ENCODE data around the gene TAF1B.
"Not testable (repeated sequence)": the region's sequence is repeated elsewhere in the genome, so short reads cannot be mapped to it uniquely, and the experiment has no call there.

TAF1B gene

DNA sequence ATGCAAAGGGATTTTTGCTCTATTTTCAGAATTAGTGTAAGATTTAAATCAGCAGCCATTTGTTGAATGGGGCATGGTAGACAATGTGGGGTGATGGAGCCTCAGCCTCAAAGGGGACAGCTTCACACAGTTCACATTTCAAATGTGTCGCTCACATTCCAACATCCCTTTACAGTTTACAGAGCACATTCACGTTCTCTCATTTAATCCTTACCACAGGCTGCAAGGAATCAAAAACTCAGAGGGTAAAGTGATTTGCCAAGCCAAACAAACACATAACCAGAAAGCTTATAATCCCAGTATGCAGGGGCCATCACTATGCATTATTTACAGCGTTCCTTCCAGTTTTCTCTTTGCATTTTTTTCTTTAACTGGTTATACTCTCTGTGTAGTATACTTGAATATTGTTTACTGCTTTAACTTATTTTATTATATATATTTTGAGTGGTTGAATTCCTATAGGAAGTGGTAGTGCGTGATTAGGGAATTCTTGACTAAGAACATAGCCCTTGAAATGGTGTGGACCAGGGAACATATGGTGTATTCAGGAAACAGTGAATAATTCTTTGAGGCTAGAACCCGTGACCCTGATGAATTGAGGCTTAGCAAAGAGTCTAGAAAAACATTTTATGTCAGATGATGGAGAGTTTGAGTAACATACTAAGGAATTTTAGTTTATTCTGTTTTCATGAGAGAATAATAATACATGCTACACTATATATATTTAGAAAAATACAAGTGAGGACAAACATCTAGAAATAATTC, 18.1 kb upstream of the TAF1B start:
- in situ Hi-C loops (cut with MboI; ENCODE audit: low sequenced_read_pairs): loop anchor here (25.0 kb wide), 2 partner anchors 212 to 612 kb away; partner anchors contain the start of genes KLF11 and ODC1

DNA sequence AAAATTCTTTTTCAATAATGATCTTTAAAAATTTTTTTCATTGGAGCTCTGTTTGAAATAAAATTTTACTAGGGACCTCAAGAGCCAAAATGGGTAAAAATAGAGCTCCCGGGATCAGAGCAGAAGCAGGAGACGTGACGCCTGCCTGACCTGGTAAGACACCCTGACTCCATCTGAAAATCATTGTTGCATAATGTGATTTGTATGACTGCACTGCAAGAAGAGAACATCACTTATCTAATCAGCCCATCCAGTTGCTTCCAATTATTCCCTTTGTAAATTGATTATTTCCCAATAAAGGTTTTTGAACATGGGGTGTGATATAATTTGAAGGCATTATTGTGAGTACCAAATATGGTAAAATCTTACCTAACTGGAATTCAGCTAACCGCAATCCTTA, 17.1 kb upstream of the TAF1B start:
- in situ Hi-C loops (cut with MboI; ENCODE audit: low sequenced_read_pairs): no loop called here

- in situ Hi-C loops (cut with MboI; ENCODE audit: low sequenced_read_pairs): no loop called here
Measured at GRCh38 chr2:9830685-9831410, 12.4 kb upstream of the TAF1B start.

GRCh38 chr2:9831670-9832069, 11.6 kb upstream of the TAF1B start:
- in situ Hi-C loops (cut with MboI; ENCODE audit: low sequenced_read_pairs): no loop called here

DNA sequence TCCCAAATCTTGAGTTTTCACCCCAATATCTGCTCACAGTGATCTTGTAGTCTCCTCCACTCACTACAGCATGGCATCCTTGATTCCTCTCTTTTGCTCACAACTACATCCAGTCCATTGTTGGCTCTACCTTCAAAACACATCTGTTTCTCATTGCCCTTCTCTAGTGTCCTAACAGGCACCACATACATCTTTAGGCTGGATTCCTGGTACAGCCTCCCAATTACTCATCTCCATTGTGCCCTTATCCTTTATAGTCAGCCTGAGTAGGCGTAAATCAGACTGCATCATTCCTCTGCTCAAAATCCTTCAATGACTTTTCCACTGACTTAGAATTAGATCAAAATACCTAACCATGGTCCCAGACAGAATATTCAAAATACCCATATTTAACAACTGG, 10.7 kb upstream of the TAF1B start:
- in situ Hi-C loops (cut with MboI; ENCODE audit: low sequenced_read_pairs): no loop called here

GRCh38 chr2:9835068-9835467, 8.2 kb upstream of the TAF1B start:
- in situ Hi-C loops (cut with MboI; ENCODE audit: low sequenced_read_pairs): not testable (repeated sequence)

DNA sequence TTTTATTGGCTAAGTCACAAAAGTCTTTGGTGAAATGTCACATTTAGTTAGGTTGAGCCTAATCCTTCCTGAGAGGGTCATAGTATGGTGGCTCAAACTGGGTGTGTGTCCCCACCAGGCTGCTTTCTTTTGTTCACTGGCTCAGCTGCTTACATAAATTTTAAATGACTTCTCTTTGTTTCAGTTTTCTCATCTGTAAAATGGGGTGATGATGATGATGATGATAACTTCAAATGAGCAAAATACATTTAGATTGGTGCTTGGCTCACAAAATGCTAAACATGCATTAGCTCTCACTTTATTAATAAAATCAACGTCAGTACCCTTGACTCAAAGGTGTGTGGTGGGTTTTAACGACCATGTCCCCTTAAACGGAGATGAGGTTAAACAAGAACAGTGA, 7.2 kb upstream of the TAF1B start:
- in situ Hi-C loops (cut with MboI; ENCODE audit: low sequenced_read_pairs): no loop called here

- in situ Hi-C loops (cut with MboI; ENCODE audit: low sequenced_read_pairs): no loop called here
Measured at GRCh38 chr2:9836517-9836916, 6.8 kb upstream of the TAF1B start.

DNA sequence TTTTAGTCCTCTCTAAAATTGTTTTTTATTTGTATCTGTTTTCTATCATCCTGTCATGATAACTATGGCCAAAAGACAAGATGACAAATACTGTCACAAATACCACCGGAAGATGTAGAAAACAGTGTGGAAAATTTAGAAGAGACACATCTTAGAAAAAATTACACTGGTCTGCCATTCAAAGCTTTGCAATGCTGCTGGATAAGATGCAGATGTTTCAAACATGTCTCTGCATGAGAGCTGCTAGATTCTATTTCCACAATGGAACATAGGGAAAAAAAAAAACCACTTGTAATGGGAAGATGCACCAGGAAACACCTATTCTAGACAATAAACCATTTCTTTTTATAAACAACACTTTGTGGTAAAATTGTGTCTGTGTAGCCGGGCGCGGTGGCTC, 5.8 kb upstream of the TAF1B start:
- in situ Hi-C loops (cut with MboI; ENCODE audit: low sequenced_read_pairs): no loop called here

DNA sequence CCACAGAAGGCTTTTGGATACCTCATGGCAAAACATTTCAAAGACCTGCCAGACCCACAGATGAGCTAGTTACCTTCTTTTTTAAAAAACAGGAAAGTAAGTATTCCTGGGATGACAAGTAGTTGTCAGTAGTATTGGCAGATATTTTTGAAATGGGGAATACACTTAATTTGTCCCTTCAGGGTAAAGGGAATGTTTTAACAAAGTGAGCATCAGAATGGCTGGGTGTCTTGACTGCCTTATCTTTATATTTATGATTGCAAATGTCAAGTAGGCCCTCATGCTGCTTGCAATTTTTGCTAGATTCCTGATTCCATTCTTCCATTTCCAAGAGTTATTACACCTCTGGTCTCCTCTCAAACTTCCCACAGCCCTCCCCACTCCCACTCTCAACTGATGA, 4.9 kb upstream of the TAF1B start:
- in situ Hi-C loops (cut with MboI; ENCODE audit: low sequenced_read_pairs): no loop called here

- in situ Hi-C loops (cut with MboI; ENCODE audit: low sequenced_read_pairs): no loop called here
Measured at GRCh38 chr2:9842487-9843228, 616 bp upstream of the TAF1B start.

GRCh38 chr2:9844036-9844483, 786 bp downstream of the TAF1B start:
- in situ Hi-C loops (cut with MboI; ENCODE audit: low sequenced_read_pairs): no loop called here

DNA sequence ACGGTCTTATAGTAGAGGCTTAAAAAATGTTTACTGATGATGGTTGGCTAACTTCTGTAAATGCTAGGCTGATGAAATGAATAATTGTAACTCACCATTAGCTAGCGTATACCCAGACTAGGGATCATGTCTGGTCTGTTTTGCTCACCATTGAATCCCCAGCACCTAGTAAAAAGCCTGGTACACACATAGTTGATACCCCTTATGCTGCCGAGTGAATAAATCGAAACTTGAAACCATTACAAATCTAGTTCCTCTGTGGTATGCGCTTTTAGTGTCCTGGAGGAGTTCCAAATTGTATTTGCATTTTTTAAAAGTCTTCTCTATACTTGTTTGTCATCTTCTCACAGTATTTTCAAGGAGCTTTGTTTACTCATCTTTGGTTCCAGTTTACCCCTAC, 1.3 kb downstream of the TAF1B start:
- in situ Hi-C loops (cut with MboI; ENCODE audit: low sequenced_read_pairs): no loop called here

DNA sequence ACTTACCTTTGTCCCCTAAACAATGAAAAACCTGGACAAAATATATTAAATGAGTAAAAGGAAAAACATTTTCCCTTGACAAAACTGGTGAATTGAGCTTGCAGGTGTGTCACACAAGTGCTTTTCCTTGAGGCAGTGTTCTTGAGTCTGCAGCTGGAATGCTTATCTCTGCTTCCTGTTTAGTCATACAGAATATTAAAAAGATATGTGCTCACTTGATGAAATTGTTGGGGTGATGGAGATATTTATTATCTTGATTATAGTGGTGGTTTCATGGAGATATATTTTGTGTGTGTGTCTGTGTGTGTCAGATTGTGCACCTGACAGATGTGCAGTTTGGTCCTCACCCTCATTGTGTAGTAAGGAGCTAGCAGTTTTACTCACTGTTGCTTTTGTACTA, 3.3 kb downstream of the TAF1B start:
- in situ Hi-C loops (cut with MboI; ENCODE audit: low sequenced_read_pairs): no loop called here

DNA sequence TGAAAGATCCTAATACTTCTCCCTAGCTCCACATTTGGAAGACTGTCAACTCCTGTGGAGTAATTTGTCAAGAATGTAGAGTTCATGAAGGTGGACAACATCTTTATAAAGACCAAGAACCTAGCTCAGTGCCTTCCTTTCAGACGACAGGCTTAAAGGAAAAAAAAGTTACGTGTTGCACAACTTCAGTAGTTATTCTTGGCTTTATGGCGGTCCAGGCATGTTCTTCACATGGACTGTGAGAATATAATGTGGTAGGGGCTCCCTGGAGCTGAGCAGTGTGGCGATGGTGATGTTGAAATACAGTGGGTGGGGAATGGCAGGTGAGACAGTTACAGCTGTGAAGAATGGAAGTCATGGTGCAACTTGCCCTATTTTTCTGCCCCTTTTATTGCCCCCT, 3.9 kb downstream of the TAF1B start:
- in situ Hi-C loops (cut with MboI; ENCODE audit: low sequenced_read_pairs): no loop called here

GRCh38 chr2:9852881-9853280, 9.6 kb downstream of the TAF1B start:
- in situ Hi-C loops (cut with MboI; ENCODE audit: low sequenced_read_pairs): no loop called here

DNA sequence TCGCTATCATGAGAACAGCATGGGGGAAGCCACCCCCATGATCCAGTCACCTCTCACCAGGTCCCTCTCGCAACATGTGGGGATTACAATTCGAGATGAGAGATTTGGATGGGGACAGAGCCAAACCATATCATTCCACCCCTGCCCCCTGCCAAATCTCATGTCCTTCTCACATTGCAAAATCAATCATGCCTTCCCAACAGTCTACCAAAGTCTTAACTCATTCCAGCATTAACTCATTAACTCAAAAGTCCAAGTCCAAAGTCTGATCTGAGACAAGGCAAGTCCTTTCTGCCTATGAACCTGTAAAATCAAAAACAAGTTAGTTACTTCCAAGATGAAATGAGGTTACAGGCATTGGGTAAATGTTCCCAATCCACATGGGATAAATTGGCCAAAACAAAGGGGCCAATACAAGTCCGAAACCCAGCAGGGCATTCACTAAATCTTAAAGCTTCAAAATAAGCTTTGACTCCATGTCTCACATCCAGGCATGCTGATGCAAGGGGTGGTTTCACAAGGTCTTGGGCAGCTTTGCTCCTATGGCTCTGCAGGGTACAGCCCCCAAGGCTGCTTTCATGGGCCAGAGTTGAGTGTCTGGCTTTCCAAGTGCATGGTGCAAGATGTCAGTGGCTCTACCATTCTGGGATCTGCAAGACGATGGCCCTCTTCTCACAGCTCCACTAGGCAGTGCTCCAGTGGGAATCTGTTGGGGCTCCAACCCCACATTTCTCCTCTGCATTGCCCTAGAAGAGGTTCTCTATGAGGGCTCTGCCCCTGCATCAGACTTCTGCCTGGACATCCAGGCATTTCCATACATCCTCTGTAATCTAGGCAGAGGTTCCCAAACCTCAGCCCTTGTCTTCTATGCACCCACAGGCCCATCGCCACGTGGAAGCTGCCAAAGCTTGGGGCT, 14.8 kb downstream of the TAF1B start:
- in situ Hi-C loops (cut with MboI; ENCODE audit: low sequenced_read_pairs): no loop called here

GRCh38 chr2:9858730-9859068, 15.4 kb downstream of the TAF1B start:
- in situ Hi-C loops (cut with MboI; ENCODE audit: low sequenced_read_pairs): no loop called here

- in situ Hi-C loops (cut with MboI; ENCODE audit: low sequenced_read_pairs): not testable (repeated sequence)
Measured at GRCh38 chr2:9860922-9861580, 17.8 kb downstream of the TAF1B start.

- in situ Hi-C loops (cut with MboI; ENCODE audit: low sequenced_read_pairs): no loop called here
Measured at GRCh38 chr2:9867881-9868280, 24.6 kb downstream of the TAF1B start.
